GM23248 (cell line): ENCODE results near the gene BIRC6.

Experiments used
- EZH2 ChIP-seq: fragments of 200-600 bp; sonication (generic); IDR thresholded peaks from 2 replicates; pipeline ENCODE4 v1.6.1; 2018; ENCODE audit warnings: antibody characterized with exemption, mild to moderate bottlenecking; ENCODE audit not compliant: insufficient read depth, poor library complexity, severe bottlenecking
- EZH2phosphoT487 ChIP-seq: fragments of 200-600 bp; sonication (generic); IDR thresholded peaks from 2 replicates; pipeline ENCODE4 v1.6.1; 2018; ENCODE audit warnings: antibody characterized with exemption, moderate library complexity, mild to moderate bottlenecking, low read depth; ENCODE audit not compliant: insufficient read depth

- no peak for TF ChIP-seq EZH2
- TF ChIP-seq EZH2phosphoT487: no peak
Observed at GRCh38 chr2:32314886-32315285, 41.9 kb upstream of the BIRC6 start.
